ENCODE data around the gene FOCAD. TPM values are rescaled to one million over a fixed set of nuclear protein-coding genes. Genes with fewer than 3 reads are reported as not detected.

The FOCAD gene
- total RNA-seq, 1 donor from 2014 or later: 28.7 TPM

DNA sequence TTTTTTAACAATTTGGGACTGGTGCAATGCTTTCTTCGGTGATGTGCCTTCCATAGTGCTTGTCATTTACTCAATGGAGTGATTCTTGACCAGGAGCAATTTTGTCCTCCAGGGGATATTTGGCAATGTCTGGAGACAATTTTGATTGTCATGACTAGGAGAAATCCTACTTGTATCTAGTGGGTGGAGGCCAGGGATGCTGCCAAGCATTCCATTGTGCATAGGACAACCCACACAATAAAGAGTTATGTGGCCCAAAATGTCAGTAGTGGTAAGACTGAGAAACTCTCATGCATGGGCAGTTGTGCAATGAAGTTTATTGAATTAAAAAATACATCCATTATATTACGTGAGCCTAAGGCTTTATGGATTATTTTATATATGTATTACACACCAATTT, 70.5 kb downstream of the FOCAD start:
- TF ChIP-seq, protein P1, sequence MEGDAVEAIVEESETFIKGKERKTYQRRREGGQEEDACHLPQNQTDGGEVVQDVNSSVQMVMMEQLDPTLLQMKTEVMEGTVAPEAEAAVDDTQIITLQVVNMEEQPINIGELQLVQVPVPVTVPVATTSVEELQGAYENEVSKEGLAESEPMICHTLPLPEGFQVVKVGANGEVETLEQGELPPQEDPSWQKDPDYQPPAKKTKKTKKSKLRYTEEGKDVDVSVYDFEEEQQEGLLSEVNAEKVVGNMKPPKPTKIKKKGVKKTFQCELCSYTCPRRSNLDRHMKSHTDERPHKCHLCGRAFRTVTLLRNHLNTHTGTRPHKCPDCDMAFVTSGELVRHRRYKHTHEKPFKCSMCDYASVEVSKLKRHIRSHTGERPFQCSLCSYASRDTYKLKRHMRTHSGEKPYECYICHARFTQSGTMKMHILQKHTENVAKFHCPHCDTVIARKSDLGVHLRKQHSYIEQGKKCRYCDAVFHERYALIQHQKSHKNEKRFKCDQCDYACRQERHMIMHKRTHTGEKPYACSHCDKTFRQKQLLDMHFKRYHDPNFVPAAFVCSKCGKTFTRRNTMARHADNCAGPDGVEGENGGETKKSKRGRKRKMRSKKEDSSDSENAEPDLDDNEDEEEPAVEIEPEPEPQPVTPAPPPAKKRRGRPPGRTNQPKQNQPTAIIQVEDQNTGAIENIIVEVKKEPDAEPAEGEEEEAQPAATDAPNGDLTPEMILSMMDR (IDR thresholded peaks at IDR 0.05): no peak
- H3K9me3 Mint-ChIP-seq (ENCODE audit: low read depth): no peaks in the 10 kb centered on the region
- H3K36me3 Mint-ChIP-seq (ENCODE audit: low read depth): peaks cover 5% of the 10 kb centered on the region
- H3K27ac Mint-ChIP-seq (ENCODE audit: unreplicated experiment): no peak overlapping the region
- no peak overlapping the region for H3K4me3 Mint-ChIP-seq (ENCODE audit: unreplicated experiment)
- no peak for DNase-seq (ENCODE audit: low spot score)
- no peaks in the 10 kb centered on the region for H3K27me3 Mint-ChIP-seq (ENCODE audit: low read depth)
- peaks cover 10% of the 10 kb centered on the region for H3K4me1 Mint-ChIP-seq (ENCODE audit: low read depth)

DNA sequence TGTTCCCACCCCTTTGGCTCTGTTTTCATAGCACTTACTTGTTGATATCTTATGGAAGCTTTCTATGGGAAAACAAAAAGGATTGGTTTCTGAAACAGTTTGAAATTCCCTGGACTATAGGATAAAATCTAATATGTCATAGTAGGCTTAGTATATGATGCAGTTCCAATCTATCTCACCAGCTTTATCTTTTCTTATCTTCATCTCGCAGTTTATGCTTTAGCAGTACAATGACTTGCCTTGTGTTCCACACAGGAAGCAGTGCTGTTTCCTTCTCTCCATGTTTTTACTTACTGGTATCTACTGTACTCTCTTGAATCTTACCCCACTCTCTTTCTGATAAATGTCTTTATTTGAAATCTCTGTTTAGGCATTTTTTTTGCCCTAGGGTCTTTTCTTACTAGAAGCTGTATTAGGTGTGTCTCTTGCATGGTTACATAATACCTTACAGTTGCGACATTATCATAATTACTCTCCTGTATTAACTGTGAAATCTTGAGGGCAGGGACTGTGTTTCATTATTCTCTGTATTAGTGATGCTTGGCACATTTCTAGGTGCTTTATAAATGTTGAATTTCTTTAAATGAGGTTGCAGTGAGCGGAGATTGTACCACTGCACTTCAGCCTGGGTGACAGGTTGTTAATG, 76.3 kb downstream of the FOCAD start:
- no peak overlapping the region for H3K27ac Mint-ChIP-seq (ENCODE audit: unreplicated experiment)
- no peaks in the 10 kb centered on the region for H3K9me3 Mint-ChIP-seq (ENCODE audit: low read depth)
- H3K27me3 Mint-ChIP-seq (ENCODE audit: low read depth): no peaks in the 10 kb centered on the region
- no peak overlapping the region for H3K4me3 Mint-ChIP-seq (ENCODE audit: unreplicated experiment)
- H3K36me3 Mint-ChIP-seq (ENCODE audit: low read depth): peaks cover 9% of the 10 kb centered on the region
- no peak for DNase-seq (ENCODE audit: low spot score)
- H3K4me1 Mint-ChIP-seq (ENCODE audit: low read depth): no peaks in the 10 kb centered on the region
- TF ChIP-seq, protein P1 (IDR thresholded peaks at IDR 0.05): no peak

DNA sequence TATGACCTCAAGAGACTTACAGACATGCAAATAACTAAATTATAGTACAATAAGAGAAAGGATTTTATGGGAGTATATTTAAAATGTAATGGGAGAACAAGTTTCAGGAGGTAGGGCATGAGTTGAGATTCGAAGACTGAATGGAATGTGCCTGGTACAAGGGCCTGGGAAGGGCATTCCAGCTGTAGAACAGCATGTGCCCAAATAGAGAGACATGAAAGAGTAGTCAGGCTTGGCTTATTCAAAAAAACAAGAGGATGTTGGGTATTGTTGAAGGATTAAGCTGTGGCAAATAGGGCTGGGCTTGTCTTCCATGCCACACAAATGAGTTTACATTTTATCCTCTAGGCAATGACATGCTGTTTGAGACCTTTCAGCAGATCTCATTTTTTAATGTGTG, 86.9 kb downstream of the FOCAD start:
- no peaks in the 10 kb centered on the region for H3K27me3 Mint-ChIP-seq (ENCODE audit: low read depth)
- no peak overlapping the region for H3K27ac Mint-ChIP-seq (ENCODE audit: unreplicated experiment)
- no peak overlapping the region for H3K4me3 Mint-ChIP-seq (ENCODE audit: unreplicated experiment)

DNA sequence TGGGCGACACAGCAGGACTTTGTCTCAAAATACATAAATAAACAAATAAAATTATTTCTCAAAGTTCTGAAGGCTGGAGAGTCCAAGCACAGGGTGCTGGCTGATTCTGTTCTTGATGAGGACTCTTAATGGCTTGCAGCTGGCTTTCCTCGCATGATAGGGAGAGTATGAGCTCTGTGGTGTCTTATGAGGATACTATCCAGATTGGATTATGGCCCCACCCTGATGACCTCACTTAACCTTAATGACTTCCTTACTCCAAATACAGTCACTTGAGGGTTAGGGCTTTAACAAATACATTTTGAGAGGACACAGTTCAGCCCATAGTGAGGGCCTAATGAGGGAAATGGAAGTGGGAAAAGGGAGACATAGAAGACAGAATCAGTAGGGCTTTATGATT, 87.7 kb downstream of the FOCAD start:
- DNase-seq (ENCODE audit: low spot score): no peak
- H3K36me3 Mint-ChIP-seq (ENCODE audit: low read depth): peaks cover 24% of the 10 kb centered on the region
- H3K9me3 Mint-ChIP-seq (ENCODE audit: low read depth): no peaks in the 10 kb centered on the region
- H3K4me1 Mint-ChIP-seq (ENCODE audit: low read depth): no peaks in the 10 kb centered on the region
- TF ChIP-seq, protein P1 (IDR thresholded peaks at IDR 0.05): no peak
- no peak overlapping the region for H3K27ac Mint-ChIP-seq (ENCODE audit: unreplicated experiment)
- H3K27me3 Mint-ChIP-seq (ENCODE audit: low read depth): no peaks in the 10 kb centered on the region
- H3K4me3 Mint-ChIP-seq (ENCODE audit: unreplicated experiment): no peak overlapping the region

More for the DNA sequence above, 86.9 kb downstream of the FOCAD start:
- Mint-ChIP-seq H3K9me3 (ENCODE audit: low read depth) (no peaks in the 10 kb centered on the region), H3K36me3 (ENCODE audit: low read depth) (peaks cover 30% of the 10 kb centered on the region), H3K4me1 (ENCODE audit: low read depth) (no peaks in the 10 kb centered on the region)
- DNase-seq (ENCODE audit: low spot score): no peak
- TF ChIP-seq, protein P1 (IDR thresholded peaks at IDR 0.05): no peak

DNA sequence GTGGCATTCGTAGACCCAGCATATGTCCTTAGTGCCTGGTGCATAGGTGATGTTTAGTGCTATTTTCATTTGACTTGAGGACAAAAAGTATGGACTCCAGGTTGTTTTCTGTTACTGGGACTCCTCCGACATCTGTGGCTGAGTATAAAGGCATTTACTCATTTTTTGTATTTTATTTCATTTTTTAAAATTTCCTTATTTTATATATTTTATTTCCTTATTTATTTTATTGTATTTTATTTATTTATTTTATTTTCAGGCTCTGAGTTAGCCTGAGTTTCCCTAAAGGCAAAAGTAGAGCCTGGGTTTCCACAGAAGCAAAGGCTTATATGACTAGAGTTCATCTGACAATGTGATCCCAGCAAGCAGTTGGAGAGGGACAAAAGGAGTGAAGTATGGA, 91.6 kb downstream of the FOCAD start:
- Mint-ChIP-seq H3K4me1 (ENCODE audit: low read depth) (no peaks in the 10 kb centered on the region), H3K9me3 (ENCODE audit: low read depth) (no peaks in the 10 kb centered on the region), H3K4me3 (ENCODE audit: unreplicated experiment) (no peak overlapping the region), H3K27me3 (ENCODE audit: low read depth) (no peaks in the 10 kb centered on the region), H3K27ac (ENCODE audit: unreplicated experiment) (no peak overlapping the region), H3K36me3 (ENCODE audit: low read depth) (peaks cover 14% of the 10 kb centered on the region)
- no peak for DNase-seq (ENCODE audit: low spot score)
- TF ChIP-seq, protein P1 (IDR thresholded peaks at IDR 0.05): no peak

All from chondrocyte (in vitro differentiated cells).